Skin of body (tissue), 2 donors: ENCODE measurements around the gene NPHP4. TPM values are rescaled to one million over a fixed set of nuclear protein-coding genes. Genes with fewer than 3 reads are reported as not detected.

ENCODE experiments used
- small RNA-seq: library from RNA; depleted of rRNA; stranded (forward); fragments of <200 nt; gene quantifications from one replicate; pipeline ENCODE3, GENCODE V24; 2014; ENCODE audit warnings: low replicate concordance
- total RNA-seq: library from RNA; depleted of rRNA; stranded (reverse); fragments of >200 nt; gene quantifications from one replicate; pipeline ENCODE4 v1.2.3, GENCODE V29; 2014

NPHP4 gene
- total RNA-seq, 1 donor from 2014 or later, result 9.0 TPM

Small RNAs within 50 kb of the gene (small RNA-seq; reads per million reads assigned to genes)
- gene MIR4689, result not detected

Other genes starting within 250 kb of the NPHP4 start
- 5.0 TPM for gene KCNAB2, start 53.5 kb upstream of the NPHP4 start, total RNA-seq
- 1.4 TPM for gene CHD5, start 187.9 kb upstream of the NPHP4 start, total RNA-seq
- gene RPL22, start 207.2 kb upstream of the NPHP4 start, total RNA-seq, result 261 TPM
- gene RNF207, start 213.7 kb upstream of the NPHP4 start, total RNA-seq, result 7.6 TPM
- gene ICMT, start 243.5 kb upstream of the NPHP4 start, total RNA-seq, result 32.3 TPM